Endothelial cell of umbilical vein (primary cell): ENCODE results near the gene TUBGCP2.

Source experiments
- EZH2 ChIP-seq: IDR thresholded peaks from 2 replicates; pipeline ENCODE4 v1.6.1; 2012; ENCODE audit warnings: borderline replicate concordance, low read depth, mild to moderate bottlenecking, moderate library complexity, low read length, inconsistent platforms; ENCODE audit not compliant: severe bottlenecking
- MYC ChIP-seq: IDR thresholded peaks from one replicate; pipeline ENCODE4 v1.6.1; 2011; ENCODE audit warnings: mild to moderate bottlenecking, low read depth, low read length
- POLR2A ChIP-seq: IDR thresholded peaks from 2 replicates; pipeline ENCODE4 v1.6.1; 2012; ENCODE audit warnings: low read depth, mild to moderate bottlenecking, control low read depth, low read length
- POLR2AphosphoS5 ChIP-seq: IDR thresholded peaks from 2 replicates; pipeline ENCODE4 v1.6.1; 2012; ENCODE audit warnings: low read depth, mild to moderate bottlenecking, control low read depth, low read length, moderate library complexity; ENCODE audit not compliant: insufficient read depth
- TF ChIP-seq, protein P1 (sequence below), 2 donors: IDR thresholded peaks; 1 replicate in 1 of 2; 2 replicates in 1 of 2; pipeline ENCODE4 v1.5.1; 2011; ENCODE audit warnings: low read length in 2 of 2, mild to moderate bottlenecking in 2 of 2, moderate library complexity in 2 of 2, control low read depth in 1 of 2, inconsistent platforms in 1 of 2, low read depth in 1 of 2; ENCODE audit not compliant: insufficient read depth in 1 of 2; ENCODE audit errors: extremely low read depth in 1 of 2
- TF ChIP-seq, protein P2 (sequence below): IDR thresholded peaks from 2 replicates; pipeline ENCODE4 v1.6.1; 2011; ENCODE audit not compliant: insufficient read depth, insufficient read length

DNA sequence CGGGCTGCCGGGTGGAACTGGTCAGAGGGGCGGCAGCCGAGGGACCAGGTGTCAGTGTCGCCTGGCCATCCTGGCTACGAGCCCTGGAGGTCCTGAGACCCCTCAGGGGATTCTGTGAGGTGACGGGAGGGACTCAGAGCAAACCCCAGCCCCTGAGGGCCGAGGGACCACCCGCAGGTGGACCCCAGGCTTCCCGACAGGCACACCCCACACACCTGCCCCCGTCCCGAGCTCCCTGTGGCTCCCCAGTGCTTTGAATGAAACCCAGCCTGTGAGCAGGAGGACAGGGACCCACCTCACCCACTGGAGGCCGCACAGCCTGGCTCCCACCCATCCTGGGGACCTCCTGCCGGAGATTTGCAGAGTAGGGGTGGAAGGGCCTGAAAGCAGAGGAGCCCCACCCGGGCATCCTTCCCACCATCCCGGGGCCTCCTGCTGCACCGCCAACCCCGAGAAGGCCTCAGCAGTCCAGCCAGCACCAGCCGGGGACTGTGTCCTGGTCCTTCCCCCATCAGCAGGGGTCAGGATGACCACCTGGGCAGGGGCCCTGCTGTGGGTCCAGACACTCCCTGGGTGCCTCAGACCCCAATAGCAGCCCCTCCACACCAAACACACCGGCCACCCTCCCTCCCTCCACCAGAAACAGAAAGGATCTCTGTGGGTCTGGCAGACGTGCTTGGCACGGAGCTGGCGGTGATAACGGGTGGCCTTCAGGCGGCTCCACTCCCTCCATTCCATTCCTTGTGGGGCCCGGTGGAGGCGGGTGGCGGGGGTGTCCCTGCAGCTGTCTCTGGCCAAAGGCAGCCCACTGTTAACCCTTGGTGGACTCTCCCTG is 57.1 kb downstream of the TUBGCP2 start:
- TF ChIP-seq, protein P1, sequence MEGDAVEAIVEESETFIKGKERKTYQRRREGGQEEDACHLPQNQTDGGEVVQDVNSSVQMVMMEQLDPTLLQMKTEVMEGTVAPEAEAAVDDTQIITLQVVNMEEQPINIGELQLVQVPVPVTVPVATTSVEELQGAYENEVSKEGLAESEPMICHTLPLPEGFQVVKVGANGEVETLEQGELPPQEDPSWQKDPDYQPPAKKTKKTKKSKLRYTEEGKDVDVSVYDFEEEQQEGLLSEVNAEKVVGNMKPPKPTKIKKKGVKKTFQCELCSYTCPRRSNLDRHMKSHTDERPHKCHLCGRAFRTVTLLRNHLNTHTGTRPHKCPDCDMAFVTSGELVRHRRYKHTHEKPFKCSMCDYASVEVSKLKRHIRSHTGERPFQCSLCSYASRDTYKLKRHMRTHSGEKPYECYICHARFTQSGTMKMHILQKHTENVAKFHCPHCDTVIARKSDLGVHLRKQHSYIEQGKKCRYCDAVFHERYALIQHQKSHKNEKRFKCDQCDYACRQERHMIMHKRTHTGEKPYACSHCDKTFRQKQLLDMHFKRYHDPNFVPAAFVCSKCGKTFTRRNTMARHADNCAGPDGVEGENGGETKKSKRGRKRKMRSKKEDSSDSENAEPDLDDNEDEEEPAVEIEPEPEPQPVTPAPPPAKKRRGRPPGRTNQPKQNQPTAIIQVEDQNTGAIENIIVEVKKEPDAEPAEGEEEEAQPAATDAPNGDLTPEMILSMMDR (IDR thresholded peaks at IDR 0.05; ENCODE audit: extremely low read depth in 1 of 2, insufficient read depth in 1 of 2, low read depth in 1 of 2, low read length in 2 of 2): no peak
- no peak for TF ChIP-seq MYC
- no peak for TF ChIP-seq POLR2A
- TF ChIP-seq POLR2AphosphoS5: no peak
- TF ChIP-seq EZH2: no peak
- TF ChIP-seq, protein P2, sequence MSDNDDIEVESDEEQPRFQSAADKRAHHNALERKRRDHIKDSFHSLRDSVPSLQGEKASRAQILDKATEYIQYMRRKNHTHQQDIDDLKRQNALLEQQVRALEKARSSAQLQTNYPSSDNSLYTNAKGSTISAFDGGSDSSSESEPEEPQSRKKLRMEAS: no peak
